GM19372 (cell line): Measurements from ENCODE around the gene ANKRD31.
"Not testable (repeated sequence)": the region's sequence is repeated elsewhere in the genome, so short reads cannot be mapped to it uniquely, and the experiment has no call there.

ENCODE experiments used
- ATAC-seq: cut with Tn5 transposase; IDR thresholded peaks from one replicate; pipeline ENCODE4 v1.9.1; 2021; ENCODE audit warnings: mild to moderate bottlenecking, low read depth, moderate library complexity; ENCODE audit not compliant: unreplicated experiment

The ANKRD31 gene

GRCh38 chr5:75235711-75236110 is 967 bp downstream of the ANKRD31 start:
- ATAC-seq: no peak

GRCh38 chr5:75234251-75234650 is 2.4 kb downstream of the ANKRD31 start:
- no peak for ATAC-seq

GRCh38 chr5:75226916-75227315 is 9.8 kb downstream of the ANKRD31 start:
- ATAC-seq: no peak

- ATAC-seq: no peak
These were observed 11.2 kb downstream of the ANKRD31 start for GRCh38 chr5:75225506-75225905.

- ATAC-seq: not testable (repeated sequence)
These were observed 15.9 kb downstream of the ANKRD31 start for GRCh38 chr5:75220787-75221186.

GRCh38 chr5:75214928-75215327 is 21.8 kb downstream of the ANKRD31 start:
- ATAC-seq: no peak

- no peak for ATAC-seq
These were observed 22.3 kb downstream of the ANKRD31 start for GRCh38 chr5:75214409-75214808.

GRCh38 chr5:75203604-75204003 is 33.1 kb downstream of the ANKRD31 start:
- no peak for ATAC-seq

- no peak for ATAC-seq
These were observed 33.7 kb downstream of the ANKRD31 start for GRCh38 chr5:75202935-75203334.

GRCh38 chr5:75200776-75201175 is 35.9 kb downstream of the ANKRD31 start:
- no peak for ATAC-seq

- no peak for ATAC-seq
These were observed 36.7 kb downstream of the ANKRD31 start for GRCh38 chr5:75199946-75200345.

GRCh38 chr5:75199071-75199470 is 37.6 kb downstream of the ANKRD31 start:
- no peak for ATAC-seq

GRCh38 chr5:75197745-75198144 is 38.9 kb downstream of the ANKRD31 start:
- ATAC-seq: no peak

- ATAC-seq: no peak
These were observed 43.9 kb downstream of the ANKRD31 start for GRCh38 chr5:75192804-75193203.

- ATAC-seq: no peak
These were observed 44.4 kb downstream of the ANKRD31 start for GRCh38 chr5:75192264-75192663.

GRCh38 chr5:75190227-75190626 is 46.5 kb downstream of the ANKRD31 start:
- ATAC-seq: no peak

GRCh38 chr5:75189353-75189752 is 47.3 kb downstream of the ANKRD31 start:
- ATAC-seq: no peak

GRCh38 chr5:75185763-75186162 is 50.9 kb downstream of the ANKRD31 start:
- no peak for ATAC-seq

GRCh38 chr5:75176009-75176408 is 60.7 kb downstream of the ANKRD31 start:
- not testable (repeated sequence) for ATAC-seq

- ATAC-seq: not testable (repeated sequence)
These were observed 61.8 kb downstream of the ANKRD31 start for GRCh38 chr5:75174872-75175271.

GRCh38 chr5:75169516-75169915 is 67.2 kb downstream of the ANKRD31 start:
- ATAC-seq: no peak

- no peak for ATAC-seq
These were observed 68.5 kb downstream of the ANKRD31 start for GRCh38 chr5:75168026-75168735.

- ATAC-seq: no peak
These were observed 69.3 kb downstream of the ANKRD31 start for GRCh38 chr5:75167345-75167744.
